Kidney (tissue), 14 donors: ENCODE data around the gene UCK2. TPM values are rescaled to one million over a fixed set of nuclear protein-coding genes. Genes with fewer than 3 reads are reported as not detected.

Experiments
- DNase-seq, 5 donors: peaks; one replicate each; pipeline ENCODE4 v3.0.0-alpha.2; 2013 to 2020
- FAIRE-seq: peaks from 2 replicates; lab custom pipeline; 2012; peaks lifted over from hg19 to GRCh38; lab: Jason Lieb, UNC
- H3K27ac ChIP-seq, 2 donors: one replicate each; pipeline ENCODE4 v1.7.0; 2013; ENCODE audit warnings: low read depth in 2 of 2, low read length in 2 of 2, inconsistent platforms in 1 of 2
- H3K27me3 ChIP-seq: one replicate; pipeline ENCODE4 v1.7.1; 2013; ENCODE audit warnings: low read length, inconsistent platforms; ENCODE audit not compliant: control insufficient read depth, insufficient read depth
- H3K36me3 ChIP-seq, 3 donors: one replicate each; pipeline versions ENCODE4 v1.7.0 to v1.7.1; 2013; ENCODE audit warnings: low read length in 3 of 3, control low read depth in 1 of 3, inconsistent platforms in 1 of 3; ENCODE audit not compliant: insufficient read depth in 3 of 3, control insufficient read depth in 2 of 3
- H3K4me1 ChIP-seq, 3 donors: one replicate each; pipeline versions ENCODE4 v1.7.0 to v1.7.1; 2013; ENCODE audit warnings: low read length in 3 of 3, inconsistent platforms in 1 of 3, low read depth in 1 of 3; ENCODE audit not compliant: control insufficient read depth in 2 of 3, insufficient read depth in 2 of 3
- H3K4me3 ChIP-seq, 3 donors: one replicate each; pipeline versions ENCODE4 v1.7.0 to v1.8.1; 2013; ENCODE audit warnings: low read length in 3 of 3, control low read depth in 1 of 3, inconsistent platforms in 1 of 3
- H3K9ac ChIP-seq, 3 donors: one replicate each; pipeline versions ENCODE4 v1.7.0 to v1.7.1; 2013; ENCODE audit warnings: low read length in 3 of 3, control low read depth in 1 of 3, inconsistent platforms in 1 of 3
- H3K9me3 ChIP-seq, 3 donors: one replicate each; pipeline versions ENCODE4 v1.7.0 to v1.7.1; 2013; ENCODE audit warnings: low read length in 3 of 3, control low read depth in 1 of 3, inconsistent platforms in 1 of 3; ENCODE audit not compliant: control insufficient read depth in 2 of 3, insufficient read depth in 1 of 3
- CTCF ChIP-seq: IDR thresholded peaks from 3 replicates; pipeline ENCODE4 v1.5.1; 2012; ENCODE audit warnings: mild to moderate bottlenecking, moderate library complexity, borderline replicate concordance; ENCODE audit not compliant: insufficient read depth; ENCODE audit errors: extremely low read depth
- intact Hi-C: fragments of 100-400 bp; cut with DNase I; formaldehyde crosslinking; loops from one replicate; pipeline ENCODE4 v1.11.1; 2022
- polyA plus RNA-seq: library from polyadenylated mRNA; stranded (reverse); fragments of 350-450 nt; fragmentation: Illumina TruSeq; extraction: RNeasy Lipid Tissue Mini Kit (QIAGEN cat#74804); gene quantifications from one replicate; pipeline ENCODE4 v1.2.3, GENCODE V29; 2014; ENCODE audit warnings: low read depth, low replicate concordance; ENCODE audit not compliant: insufficient read depth
- total RNA-seq: library from RNA; stranded (reverse); fragmentation: NEBNext Ultra II Directional; extraction: Animal tissue kit (Norgen Biotek cat#: 25700); gene quantifications from one replicate; pipeline ENCODE4 v1.2.1, GENCODE V29; 2021
- donor health status: control.
- donor health status: control.
- donor health status: control.
- donor health status: control.
- donor health status: control.
- donor health status: DM: yes; HTN: yes; CAD: no.
- donor health status: Normal renal cell carcinoma (clear cell type).

Gene UCK2
- total and polyA plus RNA-seq, 2 donors from 2014 or later, result 8.2 to 18.7 TPM

- Histone ChIP-seq H3K9me3 (no peaks in the 10 kb centered on the region), H3K9ac (no peak overlapping the region), H3K4me1 (peaks cover 0 to 13% (median 6%) of the 10 kb centered on the region in 3 donors), H3K36me3 (no peaks in the 10 kb centered on the region), H3K4me3 (no peak overlapping the region), H3K27me3 (no peaks in the 10 kb centered on the region), H3K27ac (no peak overlapping the region)
- TF ChIP-seq CTCF, result no peak
- intact Hi-C loops, result no loop called here
- FAIRE-seq (no peak), DNase-seq (no peak)
Observed at GRCh38 chr1:165852871-165853270, 25.5 kb downstream of the UCK2 start.

DNA sequence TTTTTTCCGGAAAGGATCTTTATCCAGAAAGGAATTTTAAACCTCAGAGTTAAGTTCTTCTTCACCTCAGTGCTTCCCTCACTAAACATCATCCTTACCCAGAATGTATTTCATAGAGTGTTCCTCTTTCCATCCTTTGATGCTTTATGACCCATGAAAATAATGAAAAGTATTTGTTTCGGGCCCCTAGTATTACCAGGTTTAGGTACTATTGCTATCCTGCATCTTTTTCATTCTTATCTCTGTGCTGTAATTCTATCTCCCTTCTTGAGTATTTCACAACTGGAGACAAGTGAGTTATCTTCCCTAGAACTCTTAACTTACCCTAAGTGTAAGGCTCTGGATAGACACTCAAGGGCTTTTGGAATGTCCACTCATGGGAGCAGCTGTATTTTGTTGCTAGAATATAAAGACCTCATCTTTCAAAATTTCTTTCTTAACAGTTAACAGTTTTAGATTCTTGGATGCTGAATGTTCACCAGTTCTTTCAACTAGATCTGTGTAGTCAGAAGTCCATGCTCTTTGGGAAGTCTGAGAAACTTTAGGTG lies 26.2 kb downstream of the UCK2 start:
- no peak overlapping the region for H3K27ac ChIP-seq

DNA sequence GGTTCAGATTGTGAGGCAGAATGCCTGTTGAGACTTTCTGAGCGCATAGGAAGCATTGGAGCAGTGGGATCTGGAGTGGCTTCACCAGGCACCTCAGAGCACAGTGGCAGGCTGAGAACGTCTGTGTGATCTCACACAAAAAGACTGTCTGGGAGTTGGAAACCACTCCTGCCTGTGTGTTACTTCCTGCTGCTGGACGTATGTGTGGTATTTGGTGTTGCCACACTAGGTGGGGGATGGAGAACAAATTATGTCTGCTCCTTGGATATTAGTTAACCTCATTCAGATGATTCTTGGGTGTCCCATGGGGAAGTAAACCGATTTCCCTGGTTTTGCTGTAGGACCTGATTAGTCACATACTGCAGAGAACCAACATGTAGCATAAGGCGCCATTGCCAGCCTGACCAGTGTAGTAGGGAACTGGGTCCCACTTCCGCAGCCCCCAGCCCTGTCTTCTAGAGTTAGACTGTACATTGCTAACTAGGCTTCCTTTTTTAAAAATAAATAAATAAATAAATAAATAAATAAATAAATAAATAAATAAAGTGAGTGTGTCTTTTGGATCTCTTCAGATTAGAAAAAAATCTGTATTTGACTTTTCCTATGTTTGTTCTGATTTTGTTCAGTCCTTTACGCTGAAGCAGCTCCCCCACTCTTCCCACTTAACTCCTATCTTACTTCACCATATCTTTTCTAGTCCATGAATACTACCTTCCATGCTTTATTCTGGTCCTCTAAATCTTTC lies 26.9 kb downstream of the UCK2 start:
- intact Hi-C loops, result no loop called here
- no peak overlapping the region for H3K9ac ChIP-seq
- TF ChIP-seq CTCF, result no peak
- DNase-seq (no peak), FAIRE-seq (no peak)
- H3K9me3 ChIP-seq, result no peaks in the 10 kb centered on the region
- no peak overlapping the region for H3K27ac ChIP-seq
- H3K27me3 ChIP-seq, result no peaks in the 10 kb centered on the region
- peaks cover 0 to 19% (median 13%) of the 10 kb centered on the region in 3 donors for H3K4me1 ChIP-seq
- no peaks in the 10 kb centered on the region for H3K36me3 ChIP-seq
- no peak overlapping the region for H3K4me3 ChIP-seq

More for the DNA sequence above, 26.2 kb downstream of the UCK2 start:
- Histone ChIP-seq H3K9ac (no peak overlapping the region), H3K27me3 (no peaks in the 10 kb centered on the region), H3K9me3 (no peaks in the 10 kb centered on the region), H3K36me3 (no peaks in the 10 kb centered on the region), H3K4me3 (no peak overlapping the region), H3K4me1 (peaks cover 0 to 19% (median 13%) of the 10 kb centered on the region in 3 donors)
- FAIRE-seq, result no peak
- intact Hi-C loops, result no loop called here
- peak in 1 of 5 donors; percentile 13 for DNase-seq
- no peak for TF ChIP-seq CTCF
